Activated CD4-positive, CD25-positive, alpha-beta regulatory T cell treated with anti-CD3 and anti-CD28 coated beads, Interleukin-2, amount 50 U/mL, for 24 hours (primary cell): Measurements from ENCODE around the gene FRMPD2.
"Not testable (repeated sequence)": the region's sequence is repeated elsewhere in the genome, so short reads cannot be mapped to it uniquely, and the experiment has no call there.

ENCODE experiments used
- ATAC-seq, 2 donors: fragments of 150-1000 bp; cut with Tn5 transposase; one replicate each; pipeline ENCODE4 v1.10.0; 2021; ENCODE audit warnings: mild to moderate bottlenecking in 1 of 2, moderate library complexity in 1 of 2

Gene FRMPD2

DNA sequence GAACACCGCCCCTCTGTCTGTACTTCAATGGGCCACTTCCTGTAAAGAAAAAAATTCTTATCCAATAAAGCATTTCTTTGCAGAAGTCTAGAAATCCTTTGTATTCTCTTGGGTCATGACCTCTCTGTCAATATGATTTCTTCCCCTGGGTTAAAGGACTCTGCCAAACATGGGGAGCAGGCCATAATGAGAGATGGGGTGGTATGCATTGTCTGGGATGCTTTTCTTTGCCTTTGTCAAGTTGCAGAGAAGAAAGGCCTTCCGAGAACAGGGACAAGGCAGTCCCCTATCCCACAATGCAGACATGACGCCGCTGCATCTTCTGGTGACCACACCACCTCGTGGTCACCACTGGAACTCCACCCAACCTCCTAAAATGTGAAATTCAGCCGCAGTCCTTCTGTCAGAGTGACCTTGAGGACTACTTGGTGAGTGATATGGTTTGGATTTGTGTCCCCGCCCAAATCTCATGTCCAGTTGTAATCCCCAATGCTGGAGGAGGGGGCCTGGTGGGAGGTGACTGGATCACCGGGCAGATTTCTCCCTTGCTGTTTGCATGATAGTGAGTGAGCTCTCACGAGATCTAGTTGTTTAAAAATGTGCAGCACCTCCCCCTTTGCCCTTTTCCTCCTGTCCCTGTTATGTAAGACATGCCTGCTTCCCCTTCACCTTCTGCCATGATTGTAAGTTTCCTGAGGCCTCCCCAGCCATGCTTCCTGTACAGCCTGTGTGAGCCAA, 15.2 kb upstream of the FRMPD2 start:
- ATAC-seq = peak in 1 of 2 donors; percentile 38

DNA sequence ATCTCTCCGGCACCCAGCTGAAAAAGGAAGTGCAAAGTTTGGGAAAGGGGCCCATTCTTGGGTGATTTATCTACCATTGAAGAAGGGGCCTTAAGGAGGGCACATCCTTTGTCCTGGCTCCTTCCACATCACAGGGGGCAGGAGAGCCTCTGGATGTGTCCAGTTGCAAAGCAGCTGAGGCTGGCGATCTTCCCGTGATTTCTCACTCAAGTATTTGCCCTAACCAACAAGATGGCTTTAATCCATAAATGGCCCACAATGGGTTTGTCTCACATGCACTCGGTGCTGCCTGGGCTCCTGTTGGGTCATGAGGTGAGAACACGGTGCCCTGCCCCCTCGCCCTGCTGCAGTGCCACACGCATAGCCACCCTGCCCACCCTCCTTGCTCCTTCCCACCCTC, 14.2 kb upstream of the FRMPD2 start:
- ATAC-seq = no peak

DNA sequence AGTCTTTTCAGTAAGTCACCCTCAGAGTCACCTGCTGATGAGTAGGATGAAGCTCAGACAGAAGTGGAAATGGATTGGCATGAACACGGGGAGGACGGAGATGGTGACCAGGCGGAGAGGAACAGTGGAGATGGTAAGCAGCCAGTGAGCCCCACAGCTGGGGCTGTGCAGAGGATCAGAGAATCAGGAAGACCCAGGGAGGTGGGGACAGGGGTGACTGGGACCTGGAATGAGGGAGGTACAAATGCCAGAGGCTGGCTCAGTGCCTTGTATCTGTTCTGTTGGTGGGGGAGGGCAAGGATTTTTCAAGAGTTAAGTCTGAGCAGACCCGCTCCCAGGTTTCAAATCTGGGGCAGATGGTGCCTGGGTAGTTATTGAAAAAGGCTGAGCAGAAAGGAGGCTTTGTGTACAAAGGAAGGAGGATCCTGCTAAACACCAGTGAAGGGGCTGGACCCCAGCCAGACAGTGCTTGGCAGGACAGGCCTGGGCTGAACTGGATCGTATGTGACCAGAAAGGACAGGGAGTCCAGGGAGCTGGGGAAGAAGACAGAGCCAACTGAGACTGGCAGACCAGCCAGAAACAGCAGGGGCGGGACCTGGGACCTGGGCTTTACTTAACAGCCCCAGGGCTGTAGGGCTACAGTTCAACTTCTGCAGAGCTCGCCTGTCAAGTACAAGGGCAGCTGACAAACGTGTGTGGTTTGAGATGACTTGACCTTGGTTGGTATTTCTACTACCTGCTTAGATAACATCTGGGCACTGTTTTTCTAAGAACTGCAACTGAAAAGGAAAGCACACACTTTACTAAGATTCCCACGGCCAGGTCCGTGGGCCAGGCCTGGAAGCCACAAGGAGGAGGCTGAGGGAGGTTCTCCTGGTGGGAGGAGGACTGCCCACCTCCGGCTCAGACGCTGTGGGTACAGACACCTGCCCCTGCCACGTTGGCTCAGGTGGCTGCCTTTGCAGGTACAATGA, 13.2 kb upstream of the FRMPD2 start:
- ATAC-seq = peak in 1 of 2 donors; percentile 46

DNA sequence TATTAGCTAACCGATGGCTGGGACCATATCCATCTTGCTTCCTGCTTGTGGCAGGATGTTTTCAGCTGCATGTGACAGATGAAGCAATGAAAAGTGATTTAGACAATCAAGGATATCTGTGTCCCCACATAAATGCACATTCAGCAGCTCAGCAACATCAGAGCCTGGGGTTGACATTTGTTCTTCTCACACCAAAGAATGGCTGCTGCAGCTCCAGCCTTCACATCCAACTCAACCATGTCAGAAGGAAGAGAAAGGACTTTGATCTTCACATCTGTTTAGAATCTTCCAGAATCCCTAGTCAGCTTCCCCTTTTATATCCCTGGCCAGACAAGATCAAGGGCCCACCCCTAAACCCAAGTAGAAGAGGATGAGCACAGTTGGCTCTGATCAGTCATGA, 11.9 kb upstream of the FRMPD2 start:
- ATAC-seq = no peak

DNA sequence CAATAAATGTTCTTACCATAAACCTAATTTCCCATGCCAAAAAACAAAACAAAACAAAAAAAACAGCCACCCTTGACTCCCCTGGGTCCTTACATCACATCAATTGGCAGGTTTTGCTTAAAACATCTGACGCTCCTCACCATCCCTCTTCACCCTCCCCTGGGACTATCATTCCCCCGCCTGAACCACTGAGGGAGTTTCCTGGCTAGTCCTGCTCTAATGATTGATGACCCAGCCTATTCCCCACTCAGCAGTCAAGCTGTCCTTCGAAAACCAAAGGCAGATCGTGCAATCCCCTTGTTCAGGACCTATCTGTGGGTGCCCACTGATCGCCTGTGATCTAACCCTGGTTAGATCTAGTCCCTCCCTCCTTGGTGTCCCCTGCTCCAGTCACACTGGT, 11.2 kb upstream of the FRMPD2 start:
- ATAC-seq = no peak

DNA sequence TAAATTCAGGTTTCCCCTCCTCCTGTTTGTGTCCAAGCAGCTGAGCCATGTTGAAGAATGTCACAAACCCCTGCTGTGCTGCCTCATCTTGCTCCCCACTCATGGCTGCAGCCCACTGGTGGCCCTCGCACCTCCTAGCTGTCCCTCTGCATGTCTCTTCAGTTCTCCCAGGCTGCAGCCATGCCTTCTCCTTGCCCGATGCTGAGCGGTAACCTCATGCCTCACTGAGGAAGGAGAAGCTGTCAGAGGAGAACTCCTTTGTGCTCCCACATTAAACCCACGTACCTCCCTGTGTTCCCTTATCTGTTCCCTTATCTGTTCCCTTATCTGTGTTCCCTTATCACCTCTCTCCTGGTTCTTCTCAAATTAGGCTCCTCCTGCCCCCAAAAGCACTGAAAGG, 10.3 kb upstream of the FRMPD2 start:
- ATAC-seq = no peak

DNA sequence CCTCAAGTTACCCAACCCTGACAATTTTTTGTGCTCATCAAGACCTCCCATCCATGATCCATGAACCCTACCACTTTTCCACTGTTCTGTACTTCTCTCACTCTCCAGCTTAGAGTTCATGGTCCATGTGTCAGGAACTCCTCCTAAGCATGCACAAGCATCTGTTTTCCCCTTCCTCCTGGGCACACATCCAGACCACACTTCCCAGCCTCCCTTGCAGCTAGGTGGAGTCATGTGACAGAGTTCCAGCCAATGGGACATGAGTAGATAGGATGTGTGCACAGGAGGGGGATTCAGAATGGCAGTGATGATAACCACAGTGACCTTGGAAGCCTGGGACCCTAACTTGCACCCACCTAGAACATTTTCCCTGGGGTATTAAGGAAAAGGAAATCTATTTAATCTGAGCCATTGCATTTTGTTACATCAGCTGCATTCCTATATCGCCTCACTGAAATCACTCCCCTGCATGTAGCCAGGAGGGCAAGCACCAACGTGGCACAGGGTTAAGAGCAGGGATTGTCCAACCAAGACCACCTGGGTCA, 9.6 kb upstream of the FRMPD2 start:
- ATAC-seq = no peak

DNA sequence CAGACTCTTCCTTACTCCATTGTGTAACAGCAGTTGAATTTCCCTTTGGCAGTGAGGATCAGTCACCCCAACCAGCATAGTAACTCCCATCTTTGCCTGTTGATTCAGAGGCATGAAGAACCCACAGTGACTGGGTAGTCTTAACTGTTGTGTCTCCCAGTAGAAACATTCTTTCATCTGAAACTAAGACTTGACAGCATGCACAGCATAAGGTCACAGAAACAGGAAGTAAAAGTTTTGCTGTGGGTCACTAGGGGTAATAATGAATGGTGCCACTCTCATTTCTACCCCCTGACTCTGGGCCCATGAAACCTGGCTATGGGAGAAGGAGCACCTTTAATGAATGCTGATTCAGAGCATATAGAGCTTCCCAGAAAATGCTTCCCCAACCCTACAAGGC, 8.3 kb upstream of the FRMPD2 start:
- no peak for ATAC-seq

DNA sequence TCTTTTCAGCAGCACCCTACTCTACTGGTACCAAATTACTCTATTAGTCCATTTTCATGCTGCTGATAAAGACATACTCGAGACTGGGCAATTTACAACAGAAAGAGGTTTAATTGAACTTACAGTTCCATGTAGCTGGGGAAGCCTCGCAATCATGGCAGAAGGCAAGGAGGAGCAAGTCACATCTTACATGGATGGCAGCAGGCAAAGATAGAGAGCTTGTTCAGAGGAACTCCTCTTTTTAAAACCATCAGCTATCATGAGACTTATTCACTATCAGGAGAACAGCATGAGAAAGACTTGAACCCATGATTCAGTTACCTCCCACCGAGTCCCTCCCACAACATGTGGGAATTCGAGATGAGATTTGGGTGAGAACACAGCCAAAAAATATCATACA, 7.2 kb upstream of the FRMPD2 start:
- not testable (repeated sequence) for ATAC-seq

DNA sequence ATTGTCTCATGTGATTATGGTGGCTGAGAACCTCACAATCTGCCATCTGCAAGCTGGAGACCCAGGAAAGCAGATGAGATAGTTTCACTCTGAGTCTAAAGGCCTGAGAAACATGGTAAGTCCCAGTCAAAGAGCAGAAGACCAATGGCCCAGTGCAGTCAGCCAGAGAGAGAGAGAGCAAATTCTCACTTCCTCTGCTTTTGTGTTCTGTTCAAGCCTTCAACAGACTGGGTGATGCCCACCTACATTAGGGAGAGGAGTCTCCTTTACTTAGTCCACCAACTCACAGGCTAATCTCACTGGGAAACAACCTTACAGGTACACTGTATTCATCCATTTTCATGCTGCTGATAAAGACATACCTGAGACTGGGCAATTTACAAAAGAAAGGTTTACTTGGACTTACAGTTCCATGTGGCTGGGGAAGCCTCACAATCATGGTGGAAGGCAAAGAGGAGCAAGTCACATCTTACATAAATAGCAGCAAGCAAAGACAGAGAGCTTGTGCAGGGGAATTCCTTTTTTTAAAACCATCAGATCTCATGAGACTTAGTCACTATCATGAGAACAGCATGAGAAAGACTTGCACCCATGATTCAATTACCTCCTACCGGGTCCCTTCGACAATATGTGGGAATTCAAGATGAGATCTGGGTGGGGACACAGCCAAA, 4.7 kb upstream of the FRMPD2 start:
- ATAC-seq = peak; percentile 38

DNA sequence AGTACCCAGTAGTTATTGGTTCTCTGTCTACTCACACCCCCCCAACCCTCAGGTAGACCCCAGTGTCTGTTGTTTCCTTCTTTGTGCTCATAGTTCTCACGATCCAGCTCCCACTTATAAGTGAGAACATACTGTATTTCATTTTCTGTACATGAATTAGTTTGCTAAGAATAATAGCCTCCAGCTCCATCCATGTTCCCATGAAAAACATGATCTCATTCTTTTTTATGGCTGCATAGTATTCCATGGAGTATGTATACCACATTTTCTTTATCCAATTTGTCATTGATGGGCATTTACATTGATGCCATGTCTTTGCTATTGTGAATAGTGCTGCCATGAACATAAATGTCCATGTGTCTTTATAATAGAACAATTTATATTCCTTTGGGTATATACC, 2.6 kb upstream of the FRMPD2 start:
- ATAC-seq = no peak

DNA sequence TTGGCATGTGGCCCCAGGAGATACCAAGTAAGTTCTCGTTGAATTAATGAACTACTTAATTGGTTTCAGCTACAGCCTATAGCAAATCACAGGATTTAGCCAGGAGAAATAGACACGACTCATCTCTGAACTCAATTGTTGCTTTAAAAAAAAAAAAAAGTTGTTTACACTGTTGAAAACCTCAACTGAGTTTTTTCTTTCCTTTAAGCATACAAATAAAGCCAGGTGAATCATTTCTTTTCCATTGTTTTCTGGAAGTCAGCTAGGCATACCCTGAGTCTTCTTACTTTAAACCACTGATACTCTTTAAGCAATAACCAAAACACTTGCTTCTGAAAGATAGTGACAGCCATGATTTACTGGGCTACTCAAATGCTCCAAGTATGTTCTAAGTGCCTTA, 755 bp downstream of the FRMPD2 start:
- ATAC-seq = no peak

DNA sequence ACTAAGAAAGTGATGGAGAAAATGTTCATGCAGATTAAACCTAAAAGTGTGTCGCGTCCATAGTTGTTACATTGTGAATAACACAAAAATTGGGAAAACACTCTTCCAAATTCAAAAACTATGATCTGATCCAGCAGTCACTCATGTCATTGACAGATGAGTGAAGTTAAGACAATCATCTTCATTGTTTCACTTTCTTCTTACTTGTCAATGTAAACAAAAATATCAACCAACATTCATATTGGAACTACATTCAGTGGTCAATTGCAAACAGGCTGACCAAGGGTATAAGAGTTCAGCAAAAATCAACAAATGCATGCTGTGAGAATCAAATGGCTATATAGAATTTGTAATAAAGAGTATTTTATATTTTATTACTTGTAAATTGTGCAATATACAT, 1.8 kb downstream of the FRMPD2 start:
- no peak for ATAC-seq

DNA sequence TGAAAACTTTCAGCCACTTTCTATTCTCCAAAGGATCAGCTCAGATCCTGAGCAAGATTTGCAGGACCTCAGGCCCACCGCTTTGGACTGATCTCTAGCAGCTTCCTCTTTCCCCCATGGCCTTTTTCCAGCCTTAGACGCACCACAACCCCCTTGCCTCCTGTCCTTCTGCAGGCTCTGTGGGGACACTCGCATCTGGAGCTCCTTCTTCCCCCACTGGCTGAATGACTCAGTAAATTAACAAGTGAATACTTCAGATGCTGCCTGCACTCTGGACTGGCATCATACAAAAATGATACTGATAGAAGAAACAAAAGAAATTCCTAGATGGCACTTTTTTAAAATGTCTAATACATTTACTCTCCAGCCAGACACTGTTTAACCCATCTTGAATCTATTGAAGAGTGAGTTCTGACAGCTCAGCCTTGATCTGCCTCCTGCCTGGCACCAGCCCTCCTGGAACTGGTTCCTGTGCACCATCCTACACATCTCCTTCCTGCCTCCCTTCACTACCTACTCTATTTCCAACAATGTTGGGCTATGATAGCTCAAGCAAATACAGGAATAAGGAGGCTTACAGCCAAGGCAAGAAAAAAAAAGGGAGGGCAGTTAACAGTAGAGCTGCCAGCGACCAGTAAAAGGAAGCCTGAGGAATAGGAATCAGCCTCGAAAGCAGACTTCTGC, 3.3 kb downstream of the FRMPD2 start:
- no peak for ATAC-seq

DNA sequence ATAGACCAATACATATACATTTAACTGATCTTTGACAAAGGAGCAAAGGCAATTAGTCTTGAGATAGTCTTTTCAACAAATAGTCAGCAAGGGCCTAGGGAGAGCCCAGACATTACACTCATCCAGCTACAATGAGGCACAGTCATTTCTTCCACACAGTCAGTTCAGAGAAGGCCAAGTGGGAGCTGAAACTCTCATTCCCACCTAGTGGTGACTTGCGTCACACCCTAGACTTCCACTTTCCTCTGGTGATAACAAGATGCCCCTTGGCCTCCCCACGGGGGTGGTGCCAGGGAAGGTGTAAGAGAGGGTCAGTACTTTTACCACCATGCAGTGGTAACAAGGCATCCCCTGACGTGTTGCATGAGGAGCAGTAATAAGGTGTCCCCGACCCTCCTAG, 8.0 kb downstream of the FRMPD2 start:
- peak in 1 of 2 donors; percentile 49 for ATAC-seq

DNA sequence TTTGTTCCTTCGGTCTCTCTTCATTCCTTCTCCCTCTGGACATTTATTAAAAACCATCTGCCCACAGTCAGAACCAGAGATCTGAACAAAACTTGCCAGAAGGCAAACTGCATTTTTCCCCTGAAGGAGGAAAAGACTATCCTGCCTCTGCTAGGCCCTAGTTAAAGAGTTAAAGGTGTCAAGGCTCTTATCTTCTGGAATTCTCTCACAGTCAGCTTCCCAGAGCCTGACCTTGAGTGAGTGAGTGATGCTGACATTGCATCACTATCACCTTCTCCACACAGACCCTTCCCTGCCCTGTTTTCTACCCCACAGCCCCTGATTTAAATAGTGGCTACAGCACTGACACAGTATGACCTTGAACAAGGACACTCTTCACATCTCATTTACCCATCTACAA, 16.4 kb downstream of the FRMPD2 start:
- no peak for ATAC-seq

DNA sequence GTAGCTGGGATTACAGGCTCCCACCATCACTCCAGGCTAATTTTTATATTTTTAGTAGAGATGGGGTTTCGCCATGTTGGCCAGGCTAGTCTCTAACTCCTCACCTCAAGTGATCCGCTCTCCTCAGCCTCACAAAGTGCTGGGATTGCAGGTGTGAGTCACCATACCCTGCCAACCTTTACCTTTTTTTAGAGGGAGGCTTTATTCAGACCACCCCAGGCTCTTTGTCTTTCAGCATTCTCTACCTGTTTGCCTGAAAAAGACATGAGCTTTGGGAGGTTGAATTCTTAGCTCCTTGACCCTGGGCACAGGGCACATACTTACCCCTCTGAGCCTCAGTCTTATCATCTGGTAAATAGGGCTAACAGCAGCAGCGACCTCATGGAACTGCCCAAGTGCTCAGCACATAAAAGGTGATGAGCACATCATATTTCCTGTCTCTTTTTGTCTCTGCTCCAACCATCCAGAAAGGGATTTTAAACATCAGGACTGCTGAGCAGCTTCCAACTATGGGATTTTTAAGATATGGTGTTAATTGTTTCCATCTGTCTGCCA, 17.0 kb downstream of the FRMPD2 start:
- ATAC-seq = no peak

DNA sequence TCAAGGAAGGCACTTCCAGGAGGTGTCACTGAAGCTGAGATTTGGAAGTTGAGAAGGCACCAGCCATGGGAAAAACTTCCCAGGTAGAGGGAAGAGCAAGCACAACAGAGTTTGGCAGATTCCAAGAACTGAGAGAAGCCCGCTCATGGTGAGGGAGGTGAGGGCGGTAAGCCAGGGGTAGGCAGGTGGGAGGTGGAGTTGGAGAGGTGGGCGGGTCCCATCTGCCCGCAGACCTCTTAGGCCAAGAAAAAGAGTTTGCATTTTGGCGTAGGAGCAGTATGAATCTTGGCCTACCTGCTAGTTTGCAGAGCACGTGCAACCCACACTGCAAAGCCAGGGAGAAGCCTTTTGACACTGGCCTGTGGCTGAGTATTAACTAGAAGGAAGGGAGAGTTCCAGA, 18.8 kb downstream of the FRMPD2 start:
- no peak for ATAC-seq

DNA sequence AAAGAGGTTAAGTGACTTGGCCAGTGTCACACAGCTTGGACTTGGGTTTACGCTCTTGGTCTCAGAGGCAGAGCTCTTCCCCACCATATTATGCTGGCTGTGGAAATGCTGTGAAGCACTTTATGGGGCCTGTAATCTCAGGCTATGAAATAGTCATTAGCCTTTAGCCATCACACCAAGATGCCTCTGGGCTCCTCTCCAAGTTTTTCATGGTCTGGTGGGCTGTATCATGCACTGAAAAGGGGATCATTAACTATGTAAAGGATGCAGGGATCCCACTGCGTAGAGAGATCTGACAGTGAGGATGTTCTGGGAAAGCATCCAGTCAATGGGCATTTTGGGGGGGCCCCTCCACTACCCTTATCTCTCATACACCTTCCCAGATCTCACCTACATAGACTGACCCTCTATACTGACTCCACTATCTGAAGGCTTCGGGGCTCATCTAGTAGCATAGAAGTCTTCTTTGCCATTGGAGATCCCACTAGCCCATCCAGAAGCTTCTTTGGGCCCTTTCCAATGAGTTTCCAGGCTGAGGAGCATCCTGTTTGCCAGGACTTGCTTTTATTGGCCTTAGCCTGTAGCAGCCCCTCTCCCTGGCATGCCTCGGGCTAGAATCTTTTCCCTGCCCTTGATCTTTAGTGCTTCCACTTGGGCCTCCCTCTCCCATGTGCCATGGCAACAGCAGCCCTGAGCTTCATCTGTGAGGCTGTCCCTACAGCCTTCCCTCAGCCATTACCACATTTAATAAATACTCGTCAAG, 19.6 kb downstream of the FRMPD2 start:
- ATAC-seq = no peak

DNA sequence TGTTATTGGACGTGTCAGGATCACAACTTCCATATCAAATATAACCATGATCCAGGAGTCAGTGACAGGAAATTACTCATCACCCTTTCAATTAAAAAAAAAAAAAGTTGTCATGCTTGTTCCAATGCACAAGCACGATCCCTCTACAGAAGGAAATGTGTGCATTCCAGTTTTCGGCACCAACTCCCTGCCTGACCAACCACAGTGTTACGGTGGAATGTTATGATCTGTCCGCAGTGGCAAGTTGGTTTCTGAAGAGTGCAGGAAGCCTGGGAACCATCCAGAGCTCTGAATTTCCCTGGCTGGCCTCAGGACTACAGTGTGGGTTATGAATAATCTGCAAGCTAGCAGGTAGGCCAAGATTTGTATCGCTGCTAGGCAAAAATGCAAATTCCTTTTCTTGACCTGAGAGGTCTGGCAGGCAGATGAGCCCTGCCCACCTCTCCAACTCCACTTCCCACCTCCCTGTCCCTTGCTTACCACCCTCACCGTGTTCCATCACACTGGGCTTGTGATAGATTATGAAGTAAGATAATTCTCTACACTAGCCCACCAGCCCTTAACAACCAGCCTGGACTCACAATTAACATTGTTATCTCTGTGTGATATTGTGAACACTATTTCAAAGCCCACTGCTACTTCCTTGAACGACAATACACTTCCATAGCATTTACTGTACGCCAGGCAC, 20.4 kb downstream of the FRMPD2 start:
- no peak for ATAC-seq

DNA sequence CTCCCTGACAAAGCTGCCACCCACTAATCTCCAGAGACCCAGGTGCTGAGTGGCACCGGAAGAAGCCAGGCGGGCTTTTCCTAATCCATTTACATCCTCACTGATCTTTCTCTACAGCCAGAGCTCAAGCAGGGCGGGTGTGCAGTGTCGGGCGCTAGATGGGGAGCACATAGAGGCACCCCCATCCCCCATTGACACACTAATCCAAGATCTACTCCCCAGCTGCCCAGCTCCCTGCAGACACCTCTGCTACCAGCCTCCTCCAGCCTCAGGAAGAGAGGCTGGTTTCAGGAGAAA, 22.2 kb downstream of the FRMPD2 start:
- no peak for ATAC-seq
